ENCODE measurements around the gene ARL15.

Gene ARL15

DNA sequence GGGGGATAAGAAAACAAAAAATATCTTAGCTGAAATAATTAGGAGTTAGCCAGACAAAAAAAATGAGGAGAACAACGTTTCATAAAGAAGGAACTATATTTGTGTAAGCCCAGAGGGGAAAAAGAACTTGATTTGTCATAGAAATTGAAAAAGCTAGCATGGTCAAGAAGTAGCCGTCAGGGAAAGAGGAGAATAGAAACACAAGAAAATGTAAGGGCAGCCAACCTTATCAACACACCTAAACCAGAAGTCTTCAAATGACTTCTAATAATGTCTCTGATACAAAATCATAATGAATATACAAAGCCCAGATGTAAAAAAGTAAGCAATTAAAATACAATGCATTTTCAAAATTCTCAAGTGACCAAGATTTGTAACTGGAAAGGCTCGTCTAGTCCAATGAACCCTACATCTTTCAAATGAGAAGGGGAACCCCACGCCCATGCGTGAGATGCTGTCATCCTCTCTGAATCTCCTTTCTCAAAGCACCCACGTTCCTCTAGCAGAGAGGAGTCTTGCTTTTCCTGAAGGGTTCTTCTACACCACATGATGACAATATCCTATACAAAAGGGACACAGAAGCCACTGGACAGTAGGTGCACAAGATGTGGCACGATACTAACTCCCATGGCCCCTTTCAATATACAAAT is 103.7 kb downstream of the ARL15 start:
- DNase-seq (ENCODE audit: low spot score): no peak

DNA sequence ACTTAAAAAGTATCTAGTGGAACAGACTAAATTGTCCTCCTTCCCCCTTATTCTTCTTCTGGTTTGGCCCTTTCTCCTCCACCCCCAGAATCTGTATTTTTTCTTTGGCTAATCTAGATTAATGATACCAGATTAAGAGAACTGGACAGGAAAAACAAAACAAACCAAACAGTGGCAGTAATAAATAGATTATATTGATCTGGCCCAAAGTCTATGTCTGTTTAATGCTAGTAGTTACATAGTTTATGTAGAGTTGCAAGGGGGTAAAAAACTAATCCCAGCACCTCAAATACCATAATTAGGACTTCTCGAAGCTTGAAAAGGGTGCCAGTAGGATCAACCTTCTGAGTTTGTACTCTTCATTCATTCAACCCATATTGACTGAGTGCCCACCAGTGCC is 104.5 kb downstream of the ARL15 start:
- DNase-seq (ENCODE audit: low spot score): no peak

DNA sequence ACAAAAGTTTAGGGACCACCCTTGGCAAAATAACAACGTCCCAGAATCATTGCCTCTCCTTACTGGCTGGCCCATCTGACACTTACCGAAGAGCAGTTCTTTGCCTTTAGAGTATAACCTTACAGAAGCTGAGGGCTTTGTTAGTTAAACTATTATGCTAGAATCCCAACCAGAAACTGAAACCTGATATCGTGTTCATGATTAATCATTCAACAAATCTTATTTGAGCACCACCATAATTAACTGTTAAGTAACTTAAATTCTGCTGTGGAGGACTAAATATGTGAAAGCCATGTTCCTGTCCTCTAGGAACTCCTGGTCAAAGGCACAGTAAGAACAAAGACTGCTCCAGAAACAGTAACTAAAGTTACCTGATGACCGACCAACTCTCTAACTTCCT is 104.9 kb downstream of the ARL15 start:
- no peak for DNase-seq (ENCODE audit: low spot score)

DNA sequence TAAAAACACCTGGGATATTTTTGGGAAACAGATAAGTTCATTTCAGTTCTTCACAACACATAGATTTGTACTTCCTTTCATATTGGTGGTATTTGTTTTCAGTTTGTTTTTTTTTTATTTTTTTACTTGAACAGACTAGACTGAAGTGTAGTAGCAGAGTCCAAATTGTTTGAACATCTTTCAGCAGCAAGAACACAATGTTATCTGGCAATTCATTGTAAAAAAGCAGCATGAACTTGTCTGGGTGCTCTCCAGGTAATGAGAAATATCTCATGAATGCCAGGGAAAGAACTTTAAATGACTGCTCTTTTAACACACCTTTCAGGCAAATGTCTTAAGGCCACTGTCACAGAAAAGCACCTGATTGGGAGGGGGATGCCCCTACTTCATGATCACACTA is 113.4 kb downstream of the ARL15 start:
- DNase-seq (ENCODE audit: low spot score): no peak

DNA sequence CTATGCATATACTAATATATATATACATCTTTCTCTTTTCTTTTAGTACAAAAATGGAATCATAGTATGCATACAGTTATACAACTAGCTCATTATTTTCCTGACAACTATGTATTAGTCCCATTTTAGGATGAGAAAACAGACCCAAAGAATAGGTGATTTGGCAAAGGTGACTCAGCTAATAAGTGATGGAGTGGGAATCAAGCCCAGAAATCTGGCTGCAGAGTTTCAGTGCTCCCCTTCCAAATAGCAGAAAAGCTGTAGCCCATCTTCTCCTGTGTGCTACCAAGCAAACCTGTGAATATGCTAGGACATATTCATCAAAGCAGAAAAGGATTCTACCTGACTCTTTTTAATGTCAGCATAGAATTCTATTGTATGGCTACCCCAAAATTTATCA is 114.7 kb downstream of the ARL15 start:
- no peak for DNase-seq (ENCODE audit: low spot score)

DNA sequence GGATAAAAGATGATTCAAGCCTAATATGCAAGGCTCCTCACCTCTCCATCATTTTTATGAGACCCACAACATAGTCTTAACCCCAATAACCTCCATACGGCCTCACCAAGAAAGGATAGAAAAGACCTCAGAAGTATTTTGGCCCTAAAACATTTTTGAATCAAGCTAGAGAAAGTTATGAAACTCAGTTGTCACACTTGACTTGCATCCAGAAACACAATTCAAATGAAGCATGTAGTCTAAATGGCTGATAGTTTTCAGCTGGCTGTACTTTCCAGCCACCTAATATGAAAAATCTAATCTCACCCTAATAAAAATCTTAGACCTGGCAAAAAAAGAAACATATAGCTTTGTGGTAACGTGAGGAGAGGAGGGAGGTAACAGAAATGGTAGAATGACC is 116.1 kb downstream of the ARL15 start:
- no peak for DNase-seq (ENCODE audit: low spot score)

DNA sequence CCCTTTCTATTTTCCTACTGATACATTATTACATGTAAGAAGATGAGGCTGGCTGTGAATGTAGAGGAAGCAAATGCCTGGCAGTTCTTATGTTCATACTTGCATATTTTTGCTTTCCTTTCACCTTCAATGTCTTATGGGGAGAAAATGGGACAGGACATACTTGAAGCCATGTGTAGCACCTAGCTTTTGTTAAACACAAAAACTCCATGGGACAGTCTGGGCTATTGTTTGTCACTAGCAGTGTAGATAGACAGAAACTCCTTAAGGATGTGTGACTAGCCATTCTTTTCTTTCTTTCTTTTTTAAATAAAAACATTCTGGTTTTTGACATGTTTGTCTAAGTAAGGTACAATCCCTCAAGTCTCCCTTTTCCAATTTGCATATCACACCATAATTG is 122.7 kb downstream of the ARL15 start:
- no peak for DNase-seq (ENCODE audit: low spot score)

DNA sequence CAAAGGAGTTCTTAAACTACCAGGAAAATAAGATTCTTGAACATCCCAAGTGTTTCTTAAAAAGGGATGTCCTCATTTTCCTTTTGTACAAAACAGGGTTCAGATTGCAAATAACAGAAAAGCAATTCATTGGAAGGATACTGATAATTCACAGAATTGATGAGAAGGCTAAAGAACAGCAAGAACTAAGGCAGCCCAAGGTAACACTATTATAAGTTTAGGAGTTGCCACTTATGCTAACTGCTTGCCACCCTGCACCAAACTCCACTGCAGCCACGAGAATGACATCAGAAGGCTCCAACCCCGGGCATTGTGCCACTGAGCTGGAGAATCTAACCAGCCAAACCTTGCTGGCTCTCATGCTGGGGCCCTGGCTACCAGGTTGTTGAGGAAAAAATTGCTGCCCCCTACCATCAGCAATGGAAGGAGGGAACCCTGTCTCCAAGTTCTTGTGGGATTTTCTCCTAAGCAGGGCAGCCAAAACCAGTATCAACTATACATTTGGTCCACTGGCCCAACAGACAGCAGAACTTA is 123.4 kb downstream of the ARL15 start:
- no peak for DNase-seq (ENCODE audit: low spot score)

DNA sequence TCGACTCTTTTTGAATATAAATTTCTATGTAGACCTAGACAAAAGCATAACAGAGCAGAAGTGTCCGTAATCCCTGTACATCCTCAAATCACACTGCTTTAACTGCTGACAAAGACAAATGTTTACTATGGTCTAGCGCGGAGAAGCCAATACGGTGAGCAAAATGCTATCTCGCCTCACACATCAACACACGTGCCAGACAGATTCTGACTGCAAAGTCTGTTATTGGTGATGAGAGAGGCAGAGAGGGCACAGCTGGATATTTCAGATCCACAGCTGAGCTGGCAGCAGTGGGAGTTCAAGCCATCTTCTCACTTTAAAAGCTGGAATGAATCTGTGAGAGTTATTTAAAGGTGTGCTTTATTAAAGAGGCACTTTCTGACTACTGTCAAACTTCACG is 124.3 kb downstream of the ARL15 start:
- no peak for DNase-seq (ENCODE audit: low spot score)

DNA sequence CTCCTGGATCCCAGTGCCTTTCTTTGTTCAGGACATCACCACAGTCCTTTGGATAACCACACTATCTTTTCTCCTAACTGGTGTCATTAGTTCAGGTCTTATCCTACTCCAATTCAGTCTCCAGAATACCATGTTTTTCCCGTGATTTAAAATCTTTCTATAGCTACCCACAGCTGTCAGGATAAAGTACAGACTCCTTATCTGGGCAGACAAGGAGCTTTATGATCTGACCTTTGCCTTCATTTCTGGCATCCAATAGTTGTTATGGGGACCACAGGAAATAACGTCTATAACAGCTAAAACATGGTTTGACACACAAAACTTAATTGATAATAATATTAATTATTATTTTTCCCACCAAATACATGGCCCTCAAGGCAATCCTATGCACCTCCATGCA is 125.6 kb downstream of the ARL15 start:
- DNase-seq (ENCODE audit: low spot score): no peak

DNA sequence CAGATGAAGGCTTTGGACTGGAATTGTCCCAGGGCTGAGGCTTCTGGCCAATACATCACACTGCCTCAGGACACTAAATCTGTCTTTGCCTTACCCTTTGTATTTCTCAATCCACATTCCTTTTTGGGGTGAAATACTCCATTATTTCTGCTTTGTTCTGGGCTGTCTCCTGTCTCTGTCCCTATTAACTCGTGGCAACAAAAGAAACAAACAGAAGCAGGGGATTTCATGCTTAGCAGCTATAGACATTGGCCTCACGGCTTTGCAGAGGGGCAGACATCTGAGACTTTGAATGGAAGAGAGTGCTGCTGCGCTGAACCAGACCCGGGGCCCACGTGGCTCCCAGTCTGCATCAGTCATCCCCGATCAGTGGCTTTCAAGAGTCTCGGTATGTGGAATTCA is 129.7 kb downstream of the ARL15 start:
- DNase-seq (ENCODE audit: low spot score): no peak

DNA sequence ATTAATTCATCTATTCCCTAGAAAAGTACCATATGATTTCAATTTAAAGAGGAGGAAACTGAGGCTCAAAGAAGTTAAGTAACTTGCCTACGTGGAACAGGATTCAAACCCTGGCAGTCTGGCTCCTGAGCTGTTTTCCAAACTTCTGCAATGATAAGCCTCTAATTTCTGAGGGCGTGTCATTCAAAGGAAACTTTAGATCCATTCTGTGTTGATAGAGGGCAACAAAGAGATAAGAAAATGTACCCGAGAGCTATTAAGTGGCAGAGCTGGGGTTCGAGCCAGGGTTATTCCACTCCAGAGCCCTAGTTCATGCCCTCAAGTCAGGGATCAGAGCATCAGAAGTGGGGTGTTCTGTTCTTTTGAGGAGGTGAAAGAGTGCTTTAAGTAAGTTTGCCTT is 131.4 kb downstream of the ARL15 start:
- no peak for DNase-seq (ENCODE audit: low spot score)

DNA sequence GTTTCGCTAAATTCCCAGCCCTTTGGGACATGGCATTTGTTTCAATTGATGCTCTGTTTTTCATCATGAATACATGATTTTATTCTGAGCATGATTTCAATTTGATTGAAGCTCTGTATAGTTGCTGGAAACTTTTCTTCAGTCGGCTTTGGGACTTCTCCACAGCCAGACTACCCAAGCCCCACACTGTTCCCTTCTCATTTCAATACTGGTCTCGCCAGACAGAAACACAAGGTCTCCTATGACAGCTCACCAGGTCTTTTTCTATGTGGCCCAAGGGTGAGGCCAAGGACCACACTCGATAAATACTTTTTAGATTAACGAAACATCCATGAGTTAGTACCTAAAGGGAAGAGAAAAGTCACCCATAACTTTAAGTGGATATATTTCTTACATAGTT is 132.2 kb downstream of the ARL15 start:
- DNase-seq (ENCODE audit: low spot score): no peak

DNA sequence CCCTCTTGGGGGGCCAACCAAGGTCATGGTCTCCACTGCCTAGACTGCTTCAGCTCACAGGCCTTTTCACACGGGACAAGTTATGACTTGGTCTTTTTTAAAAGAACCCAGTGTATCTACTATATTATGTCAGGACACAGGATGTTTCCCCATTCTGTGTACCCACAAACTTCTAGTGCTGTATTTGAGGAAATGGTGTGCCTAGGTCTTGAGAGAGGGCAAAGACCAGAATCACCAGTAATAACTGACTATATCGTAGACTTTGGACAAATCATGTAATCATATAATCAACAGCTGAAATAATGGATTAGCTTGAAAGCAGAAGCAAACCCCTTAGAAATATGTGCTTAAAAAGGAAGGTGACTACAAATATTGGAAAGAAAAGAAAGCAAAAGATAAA is 133.3 kb downstream of the ARL15 start:
- no peak for DNase-seq (ENCODE audit: low spot score)

DNA sequence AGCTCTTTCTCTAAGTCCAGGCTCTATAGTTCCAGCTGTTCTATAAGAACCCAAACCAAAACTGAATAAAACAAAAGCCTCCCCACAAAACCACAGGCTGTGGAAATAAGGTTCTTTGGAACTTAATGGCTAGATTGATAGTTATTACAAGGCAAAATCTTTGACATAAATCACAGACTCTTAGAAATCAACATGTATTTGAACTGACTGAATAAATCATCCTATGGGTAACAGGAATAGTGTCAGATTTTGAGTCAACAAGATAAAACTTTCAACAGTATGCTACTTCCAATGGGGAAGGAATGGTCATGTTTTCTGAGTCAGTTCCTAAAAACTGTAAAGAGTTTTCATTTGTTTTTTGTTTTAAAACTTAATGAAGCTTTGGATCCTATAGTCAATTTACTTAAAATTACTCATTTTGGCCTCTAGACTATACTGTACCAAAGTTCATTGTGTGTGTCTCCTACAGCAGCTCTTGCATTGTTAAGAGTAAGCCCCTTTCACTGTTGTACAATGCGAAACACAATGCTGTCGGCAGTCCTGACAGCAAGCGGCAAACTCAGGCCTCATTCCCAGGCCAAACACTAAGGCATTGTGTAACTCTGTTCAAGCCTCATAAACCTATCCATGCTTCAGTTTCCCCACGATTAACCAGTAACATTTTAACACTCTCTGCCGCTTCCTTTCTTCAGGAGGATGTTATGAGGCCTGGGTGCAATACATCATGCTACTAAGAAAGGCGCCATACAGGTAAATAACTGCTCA is 134.1 kb downstream of the ARL15 start:
- no peak for DNase-seq (ENCODE audit: low spot score)

DNA sequence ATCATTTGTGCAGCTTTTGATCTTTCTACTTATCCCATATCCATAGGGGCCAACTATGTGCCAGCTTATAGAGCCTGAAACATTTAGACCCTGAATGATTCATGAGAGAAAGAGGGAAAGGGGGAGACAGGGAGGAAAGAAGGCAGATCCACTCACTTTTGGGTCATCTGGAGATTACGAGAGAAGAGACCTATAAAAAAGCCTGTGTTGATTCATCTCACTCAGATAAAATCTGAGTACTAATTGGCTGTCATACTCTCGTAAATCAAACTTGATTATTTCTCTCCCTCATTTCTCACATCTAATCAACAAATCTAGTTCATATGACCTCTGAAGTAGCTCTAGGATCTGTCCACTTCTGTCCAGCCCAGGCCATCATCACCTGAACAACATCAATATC is 137.1 kb downstream of the ARL15 start:
- no peak for DNase-seq (ENCODE audit: low spot score)

DNA sequence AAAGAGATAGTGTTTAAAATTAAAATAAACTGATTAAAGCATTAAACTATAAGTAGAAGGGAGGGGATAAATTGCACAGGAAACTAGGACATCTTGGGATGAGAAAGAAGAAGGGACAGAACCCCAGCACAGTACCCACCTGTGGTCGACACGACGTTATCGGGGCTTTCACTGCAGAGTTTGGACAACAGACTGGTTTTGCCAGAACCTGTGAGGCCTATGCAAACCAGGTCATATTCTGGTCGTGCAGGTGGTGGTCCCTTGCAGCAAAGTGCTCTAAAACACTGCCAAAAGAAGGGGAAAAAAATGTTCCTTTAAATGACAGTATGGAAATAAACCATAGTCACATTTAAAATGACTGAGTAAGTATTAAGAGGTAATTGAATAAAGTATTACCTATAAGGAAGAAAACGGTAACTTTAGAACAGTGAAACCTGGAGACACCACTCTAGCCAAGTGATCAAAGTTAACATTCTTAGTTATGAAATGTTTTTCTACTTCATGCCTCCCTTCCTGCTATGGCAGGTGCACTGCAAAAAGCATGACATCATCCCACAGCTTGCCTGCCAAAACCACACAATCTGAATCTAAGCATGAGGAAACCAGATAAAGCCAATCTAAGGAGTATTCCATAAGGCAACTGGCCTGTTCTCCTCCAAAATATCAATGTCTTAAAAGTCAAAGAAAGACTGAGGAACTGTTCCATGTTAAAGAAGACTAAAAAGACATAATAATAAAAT is 138.6 kb downstream of the ARL15 start:
- DNase-seq (ENCODE audit: low spot score): no peak

DNA sequence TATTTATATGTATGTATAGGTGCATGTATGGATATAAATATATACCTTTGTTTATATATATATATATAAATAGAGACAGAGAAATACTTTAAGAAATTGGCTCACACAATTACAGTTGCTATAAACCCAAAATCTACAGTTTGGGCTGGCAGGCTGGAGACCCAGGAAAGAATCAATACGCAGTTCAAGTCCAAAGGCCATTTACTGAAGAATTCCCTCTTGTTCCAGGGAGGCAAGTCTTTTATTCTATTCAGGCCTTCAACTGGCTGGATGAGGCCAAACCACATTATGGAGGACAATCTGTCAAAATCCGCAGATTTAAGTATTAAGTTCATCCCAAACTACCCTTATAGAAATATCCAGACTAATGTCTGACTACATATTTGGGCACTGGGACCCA is 144.7 kb downstream of the ARL15 start:
- no peak for DNase-seq (ENCODE audit: low spot score)

DNA sequence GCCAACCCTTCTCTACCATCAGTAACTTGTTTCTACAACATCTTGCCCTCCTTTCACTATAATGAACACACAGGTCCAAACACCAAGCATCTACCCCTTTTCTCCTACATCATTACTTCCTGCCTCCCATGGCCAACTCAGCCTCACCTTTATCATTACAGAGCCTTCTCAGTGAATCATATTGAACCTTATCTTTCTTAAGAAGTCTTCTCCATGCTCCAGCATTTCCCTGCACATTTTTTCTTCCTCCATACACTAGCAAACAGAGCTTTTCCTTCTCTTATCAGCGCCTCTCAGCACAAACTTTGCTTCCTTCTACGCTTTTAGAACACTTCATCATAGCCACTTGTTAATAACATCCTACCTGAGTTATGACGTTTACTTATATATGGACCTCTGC is 148.2 kb downstream of the ARL15 start:
- DNase-seq (ENCODE audit: low spot score): no peak

DNA sequence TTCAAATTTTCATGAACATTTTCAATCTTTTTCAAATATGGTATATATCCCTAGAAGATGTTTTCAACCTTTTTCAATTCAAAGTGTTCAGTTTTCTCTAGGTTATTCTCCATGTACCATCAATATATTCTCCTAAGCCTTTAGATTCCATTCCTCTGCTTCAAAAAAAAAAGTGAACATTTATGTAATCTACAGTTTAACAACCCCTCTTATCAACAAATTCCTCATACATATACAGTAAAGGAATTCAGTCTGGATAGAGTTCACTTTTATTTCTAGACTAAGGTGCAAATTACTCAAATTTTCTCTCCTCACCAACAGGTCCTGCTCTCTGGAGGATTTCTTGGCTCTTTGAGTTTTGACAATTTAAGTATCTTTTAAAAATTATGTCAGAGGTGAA is 150.0 kb downstream of the ARL15 start:
- DNase-seq (ENCODE audit: low spot score): no peak

DNA sequence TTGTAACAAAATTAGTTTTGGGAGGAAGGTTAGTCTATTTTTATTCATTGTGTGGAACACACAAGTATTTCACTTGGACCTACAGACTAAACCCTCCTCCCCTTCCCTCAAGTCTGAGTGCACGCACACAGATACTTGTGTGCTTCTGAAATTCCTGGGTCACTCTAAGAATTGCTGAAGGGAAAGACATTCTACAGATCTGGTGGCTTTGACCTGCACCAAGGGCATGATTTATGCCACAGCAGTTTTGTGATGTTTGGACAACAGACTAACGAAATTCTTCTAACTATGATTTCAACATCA is 150.5 kb downstream of the ARL15 start:
- DNase-seq (ENCODE audit: low spot score): no peak

DNA sequence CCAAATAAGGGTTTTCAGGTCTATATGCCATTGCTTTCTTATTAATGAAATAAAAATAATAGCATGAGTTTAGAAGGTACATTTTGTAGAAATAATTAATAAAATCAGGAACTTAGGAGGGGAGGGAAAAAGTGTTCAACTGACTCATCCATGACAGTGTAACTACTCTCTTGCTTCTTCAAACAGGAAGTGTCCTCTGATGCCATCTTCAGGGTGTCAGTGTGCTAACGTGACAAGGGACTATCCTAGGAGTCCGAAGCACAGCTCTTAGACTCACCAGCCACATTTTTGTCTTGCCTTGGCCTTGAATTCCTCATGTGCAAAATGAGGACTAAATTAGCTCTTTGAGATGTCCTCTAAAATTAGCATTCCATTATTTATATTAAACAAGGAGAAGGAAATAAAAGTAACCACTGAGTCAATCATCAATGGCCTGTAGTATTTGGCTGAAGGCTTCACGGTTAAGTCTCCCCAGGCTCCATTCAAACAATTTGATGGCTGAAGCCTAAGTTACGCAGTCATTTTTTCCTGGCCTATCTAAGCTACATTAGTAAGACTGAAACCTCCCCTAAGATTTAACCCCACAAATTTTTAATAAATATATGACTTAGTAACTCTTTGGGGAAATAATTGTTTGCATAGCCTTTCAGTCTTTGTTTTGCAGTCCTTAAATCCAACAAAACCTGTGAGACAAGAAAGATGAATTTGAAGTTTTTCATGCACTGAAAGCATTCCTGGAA is 151.1 kb downstream of the ARL15 start:
- no peak for DNase-seq (ENCODE audit: low spot score)

DNA sequence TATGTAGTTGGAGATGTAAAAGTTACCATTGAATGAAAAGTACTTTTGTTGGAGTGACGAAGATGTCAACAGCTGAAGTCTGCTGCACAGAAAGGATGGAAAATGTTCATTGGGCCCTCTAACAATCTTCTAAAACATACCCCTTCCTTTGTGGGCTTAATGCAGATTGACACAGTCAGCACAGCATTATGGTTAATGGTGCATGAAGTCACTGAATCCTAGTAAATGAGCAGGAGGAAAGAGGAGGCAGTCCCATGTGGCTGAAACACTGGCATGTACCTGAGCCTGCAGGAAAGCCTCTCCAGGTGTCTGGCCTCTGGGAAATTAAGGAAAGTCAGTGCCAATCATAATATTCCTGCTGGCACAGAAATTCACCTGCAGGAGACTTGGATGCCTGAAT is 153.8 kb downstream of the ARL15 start:
- DNase-seq (ENCODE audit: low spot score): no peak
